Stimulated activated CD8-positive, alpha-beta memory T cell treated with anti-CD3 and anti-CD28 coated beads, Interleukin-4, amount 100 ng/mL, for 4 hours (primary cell): Measurements from ENCODE around the gene ST6GAL1.
"Not testable (repeated sequence)": the region's sequence is repeated elsewhere in the genome, so short reads cannot be mapped to it uniquely, and the experiment has no call there.

Experiments used
- DNase-seq, 2 donors: peaks; one replicate each; pipeline ENCODE4 v3.0.0-alpha.2; 2020; ENCODE audit warnings: low read depth in 2 of 2, low spot score in 1 of 2

Gene ST6GAL1

GRCh38 chr3:186930143-186930640, at the start of gene ST6GAL1:
ST6GAL1 (plus strand) TSS chr3:186930526; CDS start chr3:187042704, 112,178 bp downstream.
- DNase-seq, result peak; percentile 30 to 50

- DNase-seq, result no peak
Measured at GRCh38 chr3:186882150-186882524, 48.2 kb upstream of the ST6GAL1 start.

- peak in 1 of 2 donors; percentile 3 for DNase-seq
Measured at GRCh38 chr3:186882881-186883685, 47.2 kb upstream of the ST6GAL1 start.

GRCh38 chr3:186883686-186884058, 46.7 kb upstream of the ST6GAL1 start:
- no peak for DNase-seq

- not testable (repeated sequence) for DNase-seq
Measured at GRCh38 chr3:186884868-186885267, 45.5 kb upstream of the ST6GAL1 start.

GRCh38 chr3:186886202-186886981, 43.9 kb upstream of the ST6GAL1 start:
- DNase-seq, result no peak

GRCh38 chr3:186887507-186887938, 42.8 kb upstream of the ST6GAL1 start:
- not testable (repeated sequence) for DNase-seq

GRCh38 chr3:186888569-186888968, 41.8 kb upstream of the ST6GAL1 start:
- no peak for DNase-seq

GRCh38 chr3:186889698-186890097, 40.6 kb upstream of the ST6GAL1 start:
- not testable (repeated sequence) for DNase-seq

- DNase-seq, result no peak
Measured at GRCh38 chr3:186890911-186891310, 39.4 kb upstream of the ST6GAL1 start.

GRCh38 chr3:186893071-186893470, 37.3 kb upstream of the ST6GAL1 start:
- not testable (repeated sequence) for DNase-seq

GRCh38 chr3:186895406-186895805, 34.9 kb upstream of the ST6GAL1 start:
- no peak for DNase-seq

GRCh38 chr3:186896006-186896405, 34.3 kb upstream of the ST6GAL1 start:
- no peak for DNase-seq

GRCh38 chr3:186896875-186897274, 33.5 kb upstream of the ST6GAL1 start:
- DNase-seq, result no peak

GRCh38 chr3:186901135-186901734, 29.1 kb upstream of the ST6GAL1 start:
- no peak for DNase-seq

- DNase-seq, result no peak
Measured at GRCh38 chr3:186902154-186902553, 28.2 kb upstream of the ST6GAL1 start.

GRCh38 chr3:186902713-186903112, 27.6 kb upstream of the ST6GAL1 start:
- no peak for DNase-seq

- not testable (repeated sequence) for DNase-seq
Measured at GRCh38 chr3:186903676-186904075, 26.6 kb upstream of the ST6GAL1 start.

- not testable (repeated sequence) for DNase-seq
Measured at GRCh38 chr3:186907075-186907474, 23.3 kb upstream of the ST6GAL1 start.

- DNase-seq, result peak; percentile 47 to 60
Measured at GRCh38 chr3:186909078-186909853, 21.1 kb upstream of the ST6GAL1 start.
